ENCODE measurements around the gene ZNF474. TPM values are rescaled to one million over a fixed set of nuclear protein-coding genes. Genes with fewer than 3 reads are reported as not detected.

ZNF474 gene
- total RNA-seq, 2 donors from 2014 or later, result not detected

DNA sequence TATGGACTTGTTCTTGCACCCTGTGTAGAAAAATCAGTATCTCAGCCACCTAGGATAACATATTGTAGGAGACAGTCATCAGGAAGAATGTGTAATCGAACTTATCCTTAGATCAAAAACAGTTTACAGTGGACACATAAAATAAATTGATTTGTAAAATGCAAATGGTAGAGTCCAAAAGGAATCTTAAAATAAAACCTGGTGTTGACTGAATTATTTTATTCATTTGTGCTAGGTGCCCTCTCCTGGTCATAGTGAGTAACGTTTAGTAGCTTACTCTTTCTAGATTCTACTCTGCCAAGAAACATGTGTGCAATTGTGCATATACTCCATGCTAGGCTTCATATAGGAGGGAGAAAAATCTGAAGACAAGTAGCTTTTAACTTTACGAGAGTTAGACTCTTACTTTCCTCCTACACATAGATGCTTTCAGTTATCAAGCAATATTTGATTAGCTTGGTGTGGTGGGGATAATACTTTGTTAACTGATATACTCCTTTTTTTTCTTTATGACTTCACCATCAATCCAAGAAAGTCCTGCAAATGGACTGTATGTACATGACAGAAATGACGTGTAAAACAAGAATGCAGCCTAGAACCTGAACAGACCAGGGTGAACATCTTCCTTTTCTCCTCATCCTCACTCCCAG lies 27.6 kb upstream of the ZNF474 start:
- Histone ChIP-seq H3K9me3 (no peaks in the 10 kb centered on the region), H3K36me3 (no peaks in the 10 kb centered on the region), H3K27me3 (no peaks in the 10 kb centered on the region), H3K27ac (no peak overlapping the region), H3K4me1 (no peaks in the 10 kb centered on the region), H3K4me3 (no peak overlapping the region)
- TF ChIP-seq CTCF (IDR thresholded peaks at IDR 0.05), result peak in 1 of 2 donors; percentile 66
- DNase-seq (ENCODE audit: low spot score), result no peak

DNA sequence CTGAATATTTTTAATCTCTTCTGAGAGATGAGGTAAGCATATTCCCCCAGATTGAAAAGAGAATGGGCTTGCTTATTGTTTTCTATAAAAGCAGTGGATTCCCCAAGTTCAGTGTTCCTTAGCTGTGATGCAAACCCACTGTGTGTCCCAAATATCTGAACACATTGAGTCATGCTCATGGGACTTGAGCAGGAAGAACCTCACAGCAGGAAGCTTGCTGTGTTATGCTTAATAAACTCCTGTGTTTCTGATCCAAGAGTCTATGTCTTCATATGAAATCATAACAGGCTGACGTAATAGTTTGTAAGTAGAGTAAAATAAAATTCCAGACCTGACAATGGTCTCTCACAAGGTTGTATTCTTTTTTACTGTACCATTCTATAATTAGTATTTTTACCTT lies 26.5 kb upstream of the ZNF474 start:
- Histone ChIP-seq H3K27ac (no peak overlapping the region), H3K4me1 (no peaks in the 10 kb centered on the region), H3K36me3 (no peaks in the 10 kb centered on the region), H3K4me3 (no peak overlapping the region), H3K27me3 (no peaks in the 10 kb centered on the region), H3K9me3 (no peaks in the 10 kb centered on the region)
- TF ChIP-seq CTCF (IDR thresholded peaks at IDR 0.05), result no peak
- DNase-seq (ENCODE audit: low spot score), result no peak

DNA sequence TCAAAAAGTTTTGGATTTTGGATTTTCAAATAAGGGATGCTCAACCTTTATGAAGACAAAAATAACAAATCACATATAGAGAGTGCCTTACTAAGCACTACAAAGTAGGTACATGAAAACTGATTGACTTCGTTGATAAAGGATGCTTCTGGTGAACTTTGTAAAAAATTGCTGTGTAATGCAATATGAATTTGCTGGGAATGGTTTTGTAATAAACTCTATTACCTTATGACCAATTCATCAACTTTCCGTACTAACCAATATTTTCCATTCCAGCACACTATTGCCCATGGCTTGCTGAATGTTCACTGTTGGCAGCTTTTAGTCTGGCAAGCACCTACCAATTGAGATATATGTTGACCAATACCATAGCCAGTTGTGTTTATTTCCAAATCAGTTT lies 23.4 kb upstream of the ZNF474 start:
- H3K27ac ChIP-seq, result no peak overlapping the region

GRCh38 chr5:122107016-122107415 lies 22.3 kb upstream of the ZNF474 start:
- no peaks in the 10 kb centered on the region for H3K4me1 ChIP-seq
- no peak overlapping the region for H3K4me3 ChIP-seq
- H3K27me3 ChIP-seq, result no peaks in the 10 kb centered on the region
- H3K36me3 ChIP-seq, result no peaks in the 10 kb centered on the region
- TF ChIP-seq CTCF (IDR thresholded peaks at IDR 0.05), result no peak
- H3K27ac ChIP-seq, result no peak overlapping the region
- H3K9me3 ChIP-seq, result no peaks in the 10 kb centered on the region
- no peak for DNase-seq (ENCODE audit: low spot score)

More for the DNA sequence above, 23.4 kb upstream of the ZNF474 start:
- H3K4me3 ChIP-seq, result no peak overlapping the region
- H3K36me3 ChIP-seq, result no peaks in the 10 kb centered on the region
- no peak for DNase-seq (ENCODE audit: low spot score)
- no peaks in the 10 kb centered on the region for H3K27me3 ChIP-seq
- no peaks in the 10 kb centered on the region for H3K4me1 ChIP-seq
- TF ChIP-seq CTCF (IDR thresholded peaks at IDR 0.05), result no peak
- no peaks in the 10 kb centered on the region for H3K9me3 ChIP-seq

DNA sequence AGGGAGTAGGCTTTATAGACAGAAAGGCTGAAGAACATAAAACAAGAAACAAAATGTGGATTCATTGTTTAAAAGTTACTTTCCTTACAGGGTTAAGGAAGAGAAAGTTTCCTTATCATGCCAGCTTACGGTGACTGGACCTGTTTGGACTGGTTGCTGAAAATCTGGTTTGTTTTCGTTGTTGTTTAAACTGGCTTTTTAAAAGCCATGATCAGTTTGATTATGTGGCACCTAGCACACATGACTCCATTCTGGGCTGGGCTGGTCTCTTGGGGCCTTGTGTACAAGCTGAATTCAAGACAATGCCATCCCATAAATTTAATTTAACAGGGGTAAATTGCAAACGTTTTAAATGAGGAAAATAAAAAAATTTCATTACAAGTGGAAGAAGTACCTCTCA lies 18.4 kb upstream of the ZNF474 start:
- DNase-seq (ENCODE audit: low spot score), result no peak
- no peaks in the 10 kb centered on the region for H3K9me3 ChIP-seq
- H3K27me3 ChIP-seq, result no peaks in the 10 kb centered on the region
- H3K4me3 ChIP-seq, result no peak overlapping the region
- H3K36me3 ChIP-seq, result no peaks in the 10 kb centered on the region
- no peak overlapping the region for H3K27ac ChIP-seq
- TF ChIP-seq CTCF (IDR thresholded peaks at IDR 0.05), result no peak
- H3K4me1 ChIP-seq, result no peaks in the 10 kb centered on the region

DNA sequence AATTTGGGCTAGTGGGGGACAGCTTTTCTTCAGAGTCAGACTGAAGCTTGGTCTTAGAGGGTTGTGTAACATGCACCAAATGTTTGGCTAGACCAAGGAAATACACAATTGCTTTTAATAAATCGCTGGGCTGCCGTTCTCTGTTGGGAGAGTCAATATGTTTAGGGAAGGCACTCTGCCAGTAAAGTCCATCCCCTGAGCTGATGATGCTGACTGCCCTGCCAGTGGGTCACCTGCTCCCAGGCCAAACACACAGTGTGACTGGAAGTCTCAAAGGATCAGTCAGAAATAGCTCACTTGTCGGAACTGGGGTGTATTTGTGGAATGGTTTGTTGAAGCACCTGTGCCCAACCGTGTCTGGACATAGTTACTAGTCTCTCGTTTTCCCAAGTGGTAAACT lies 17.9 kb upstream of the ZNF474 start:
- Histone ChIP-seq H3K27me3 (no peaks in the 10 kb centered on the region), H3K36me3 (no peaks in the 10 kb centered on the region), H3K27ac (no peak overlapping the region), H3K9me3 (no peaks in the 10 kb centered on the region), H3K4me1 (no peaks in the 10 kb centered on the region), H3K4me3 (no peak overlapping the region)
- DNase-seq (ENCODE audit: low spot score), result no peak
- no peak for TF ChIP-seq CTCF (IDR thresholded peaks at IDR 0.05)

Measured in right atrium auricular region (tissue), 2 donors.